Hepatic stellate cell (primary cell): ENCODE data around the gene HAAO.

Source experiments
- DNase-seq: peaks from one replicate; pipeline ENCODE4 v3.0.0; 2011; ENCODE audit warnings: low spot score

The HAAO gene

GRCh38 chr2:42813763-42814162 is 21.4 kb upstream of the HAAO start:
- DNase-seq, result no peak

GRCh38 chr2:42812899-42813479 is 20.6 kb upstream of the HAAO start:
- peak; percentile 24 for DNase-seq

- DNase-seq, result peak; percentile 29
These were observed 18.8 kb upstream of the HAAO start for GRCh38 chr2:42810971-42811811.

GRCh38 chr2:42810121-42810970 is 18.0 kb upstream of the HAAO start:
- peak; percentile 90 for DNase-seq

GRCh38 chr2:42809819-42810120 is 17.4 kb upstream of the HAAO start:
- peak; percentile 85 for DNase-seq

- no peak for DNase-seq
These were observed 16.9 kb upstream of the HAAO start for GRCh38 chr2:42809131-42809818.

- no peak for DNase-seq
These were observed 15.9 kb upstream of the HAAO start for GRCh38 chr2:42808301-42808700.

- DNase-seq, result no peak
These were observed 14.4 kb upstream of the HAAO start for GRCh38 chr2:42806786-42807185.

- DNase-seq, result no peak
These were observed 12.5 kb upstream of the HAAO start for GRCh38 chr2:42804891-42805290.

- no peak for DNase-seq
These were observed 12.0 kb upstream of the HAAO start for GRCh38 chr2:42804338-42804737.

- no peak for DNase-seq
These were observed 9.8 kb upstream of the HAAO start for GRCh38 chr2:42802150-42802549.

- peak; percentile 37 for DNase-seq
These were observed 9.0 kb upstream of the HAAO start for GRCh38 chr2:42801381-42801780.

- DNase-seq, result no peak
These were observed 8.6 kb upstream of the HAAO start for GRCh38 chr2:42800981-42801380.

- no peak for DNase-seq
These were observed 8.1 kb upstream of the HAAO start for GRCh38 chr2:42800461-42800962.

GRCh38 chr2:42799881-42800280 is 7.5 kb upstream of the HAAO start:
- no peak for DNase-seq

GRCh38 chr2:42797281-42797680 is 4.9 kb upstream of the HAAO start:
- no peak for DNase-seq

GRCh38 chr2:42796427-42797248 is 4.3 kb upstream of the HAAO start:
- no peak for DNase-seq

GRCh38 chr2:42795841-42796301 is 3.5 kb upstream of the HAAO start:
- DNase-seq, result no peak

GRCh38 chr2:42795275-42795674 is 2.9 kb upstream of the HAAO start:
- no peak for DNase-seq

- DNase-seq, result peak; percentile 53
These were observed 2.1 kb upstream of the HAAO start for GRCh38 chr2:42794271-42795046.
